ENCODE results near the gene FNTB.

GRCh38 chr14:64940336-64940910 is 46.3 kb upstream of the FNTB start:
- no peak for TF ChIP-seq EZH2 (IDR thresholded peaks at IDR 0.05; ENCODE audit: insufficient read depth, low read length)
- no peak for TF ChIP-seq CTCF (IDR thresholded peaks at IDR 0.05; ENCODE audit: insufficient read depth, low read depth, low read length)

Data from astrocyte (in vitro differentiated cells and primary cell).